HepG2 (cell line): ENCODE measurements around the gene TACC3. TPM values are rescaled to one million over a fixed set of nuclear protein-coding genes. Genes with fewer than 3 reads are reported as not detected.
A peak's percentile ranks its signal among the peaks of the same experiment; 100 is the strongest.

Source experiments
- ATF1 ChIP-seq: IDR thresholded peaks from 2 replicates; pipeline ENCODE4 v1.6.1; 2016; ENCODE audit warnings: mild to moderate bottlenecking, control low read depth
- CTCF ChIP-seq: sonication (generic); formaldehyde crosslinking; IDR thresholded peaks from 2 replicates; pipeline ENCODE4 v1.5.0; 2020; ENCODE audit warnings: mild to moderate bottlenecking, missing genetic modification reagents, moderate library complexity
- FOXK2 ChIP-seq: fragments of 450-650 bp; IDR thresholded peaks from 2 replicates; pipeline ENCODE4 v1.6.1; 2016
- GLMP ChIP-seq: sonication (generic); formaldehyde crosslinking; IDR thresholded peaks from 2 replicates; pipeline ENCODE4 v1.9.0; 2021; ENCODE audit warnings: missing genetic modification reagents, mild to moderate bottlenecking, borderline replicate concordance
- HOMEZ ChIP-seq: IDR thresholded peaks from 2 replicates; pipeline ENCODE4 v1.6.1; 2016; ENCODE audit warnings: low read depth
- HOXD1 ChIP-seq: sonication (generic); formaldehyde crosslinking; IDR thresholded peaks from 2 replicates; pipeline ENCODE4 v1.5.0; 2020; ENCODE audit warnings: missing genetic modification reagents
- ISX ChIP-seq: sonication (generic); formaldehyde crosslinking; conservative IDR thresholded peaks from 2 replicates; pipeline ENCODE4 v1.5.0; 2020; ENCODE audit warnings: missing genetic modification reagents
- JUND ChIP-seq: sonication (generic); formaldehyde crosslinking; IDR thresholded peaks from 2 replicates; pipeline ENCODE4 v1.8.0; 2022; ENCODE audit warnings: mild to moderate bottlenecking, missing genetic modification reagents
- MAF1 ChIP-seq: sonication (generic); formaldehyde crosslinking; IDR thresholded peaks from 2 replicates; pipeline ENCODE4 v1.5.0; 2020; ENCODE audit warnings: missing genetic modification reagents, borderline replicate concordance
- MXI1 ChIP-seq: IDR thresholded peaks from 3 replicates; pipeline ENCODE4 v1.6.1; 2012; ENCODE audit warnings: low read depth, low read length, inconsistent platforms, borderline replicate concordance
- NRL ChIP-seq: sonication (generic); formaldehyde crosslinking; IDR thresholded peaks from 2 replicates; pipeline ENCODE4 v1.5.0; 2020; ENCODE audit warnings: missing genetic modification reagents, mild to moderate bottlenecking, moderate library complexity, borderline replicate concordance
- RARG ChIP-seq: sonication (generic); formaldehyde crosslinking; IDR thresholded peaks from 2 replicates; pipeline ENCODE4 v1.4.0; 2020; ENCODE audit warnings: low read depth, mild to moderate bottlenecking, missing genetic modification reagents
- SALL2 ChIP-seq: sonication (generic); formaldehyde crosslinking; IDR thresholded peaks from 2 replicates; pipeline ENCODE4 v1.8.1; 2023; ENCODE audit warnings: mild to moderate bottlenecking, missing genetic modification reagents, inconsistent platforms
- SRSF9 ChIP-seq: fragments of 200-400 bp; formaldehyde crosslinking; IDR thresholded peaks from 2 replicates; pipeline ENCODE4 v1.6.1; 2018; ENCODE audit warnings: borderline replicate concordance, mild to moderate bottlenecking, low read depth, low read length; ENCODE audit not compliant: insufficient read depth, poor library complexity, severe bottlenecking
- TIGD3 ChIP-seq: sonication (generic); formaldehyde crosslinking; IDR thresholded peaks from 2 replicates; pipeline ENCODE4 v1.5.1; 2020; ENCODE audit warnings: mild to moderate bottlenecking, missing genetic modification reagents, borderline replicate concordance
- TOPORS ChIP-seq: sonication (generic); formaldehyde crosslinking; IDR thresholded peaks from 2 replicates; pipeline ENCODE4 v1.8.0; 2023; ENCODE audit warnings: mild to moderate bottlenecking, missing genetic modification reagents
- ZBTB2 ChIP-seq: sonication (generic); formaldehyde crosslinking; IDR thresholded peaks from 2 replicates; pipeline ENCODE4 v1.8.0; 2022; ENCODE audit warnings: low read depth, missing genetic modification reagents
- ZBTB7A ChIP-seq: sonication (generic); formaldehyde crosslinking; IDR thresholded peaks from 2 replicates; pipeline ENCODE4 v1.8.0; 2022; ENCODE audit warnings: mild to moderate bottlenecking, missing genetic modification reagents
- ZEB1 ChIP-seq: IDR thresholded peaks from 2 replicates; pipeline ENCODE4 v1.6.1; 2012; ENCODE audit warnings: mild to moderate bottlenecking, low read depth, inconsistent platforms; ENCODE audit not compliant: insufficient replicate concordance
- ZFX ChIP-seq: sonication (generic); formaldehyde crosslinking; IDR thresholded peaks from 2 replicates; pipeline ENCODE4 v1.4.0; 2020; ENCODE audit warnings: mild to moderate bottlenecking, low read depth, missing genetic modification reagents, moderate library complexity
- ZNF121 ChIP-seq: sonication (generic); formaldehyde crosslinking; IDR thresholded peaks from 2 replicates; pipeline ENCODE4 v1.5.0; 2020; ENCODE audit warnings: mild to moderate bottlenecking, missing genetic modification reagents
- ZNF740 ChIP-seq: sonication (generic); formaldehyde crosslinking; IDR thresholded peaks from 2 replicates; pipeline ENCODE4 v1.4.0; 2020; ENCODE audit warnings: missing genetic modification reagents
- ZNF761 ChIP-seq: sonication (generic); formaldehyde crosslinking; conservative IDR thresholded peaks from 2 replicates; pipeline ENCODE4 v1.4.0; 2020; ENCODE audit warnings: mild to moderate bottlenecking, missing genetic modification reagents
- polyA plus RNA-seq, 8 experiments: library from polyadenylated mRNA; depleted of rRNA in 3 of 8; stranded (reverse) in 7 of 8; unstranded in 1 of 8; fragments of >200 nt; fragmentation: Illumina TruSeq in 4 of 8; extraction: Trizol in 4 of 8; gene quantifications; 2 replicates each; pipeline versions ENCODE4 v1.2.1 to v1.2.3, GENCODE V29; 2011 to 2016; ENCODE audit warnings: low read depth in 4 of 8, missing spikeins in 1 of 8, mixed read lengths in 1 of 8; ENCODE audit not compliant: insufficient read depth in 1 of 8
- total RNA-seq, 5 experiments: library from RNA; depleted of rRNA; stranded (reverse); fragments of >200 nt; fragmentation: Illumina TruSeq; extraction: Trizol; gene quantifications; 2 replicates each; pipeline ENCODE4 v1.2.3, GENCODE V29; 2016; ENCODE audit warnings: low read depth in 1 of 5

Gene TACC3
- total and polyA plus RNA-seq, 2 of the 13 experiments (the other 11 are each of a cell fraction or from before 2014, with no cell fraction given), result 20.3 to 21.2 TPM

- TF ChIP-seq FOXK2 (no peak), MXI1 (peak; percentile 23; the same call in 1 of the 3 replicates), ZNF121 (CRISPR knock-in tag) (peak; percentile 62; the same call in 1 of the 2 replicates), CTCF (CRISPR knock-in tag) (peak; percentile 71), ZBTB2 (CRISPR knock-in tag) (peak; percentile 50; the same call in 1 of the 2 replicates), TIGD3 (CRISPR knock-in tag) (no peak), MAF1 (no peak), NRL (CRISPR knock-in tag) (0 out of 2 replicates have a peak, but pooled peaks have one; percentile 0), ATF1 (CRISPR knock-in tag) (no peak), ZEB1 (no peak), HOXD1 (CRISPR knock-in tag) (no peak), RARG (CRISPR knock-in tag) (no peak), ZFX (CRISPR knock-in tag) (no peak), ZBTB7A (CRISPR knock-in tag) (peak; percentile 71; the same call in 1 of the 2 replicates), SRSF9 (no peak), ZNF761 (CRISPR knock-in tag) (peak; percentile 18; the same call in 1 of the 2 replicates), HOMEZ (no peak), ISX (CRISPR knock-in tag) (no peak), TOPORS (CRISPR knock-in tag) (no peak), ZNF740 (peak; percentile 60), JUND (CRISPR knock-in tag) (no peak), GLMP (no peak), SALL2 (CRISPR knock-in tag) (no peak)
Measured at GRCh38 chr4:1767770-1768366, 46.5 kb downstream of the TACC3 start (continued).
